CD4-positive, alpha-beta T cell treated with Interleukin-12 subunit alpha and Interleukin-12 subunit beta, for 1 hour (primary cell): ENCODE data around the gene PARD3B.
A peak's percentile ranks its signal among the peaks of the same experiment; 100 is the strongest.

ENCODE experiments used
- DNase-seq: peaks from one replicate; pipeline ENCODE4 v3.0.0-alpha.2; 2020

The PARD3B gene

DNA sequence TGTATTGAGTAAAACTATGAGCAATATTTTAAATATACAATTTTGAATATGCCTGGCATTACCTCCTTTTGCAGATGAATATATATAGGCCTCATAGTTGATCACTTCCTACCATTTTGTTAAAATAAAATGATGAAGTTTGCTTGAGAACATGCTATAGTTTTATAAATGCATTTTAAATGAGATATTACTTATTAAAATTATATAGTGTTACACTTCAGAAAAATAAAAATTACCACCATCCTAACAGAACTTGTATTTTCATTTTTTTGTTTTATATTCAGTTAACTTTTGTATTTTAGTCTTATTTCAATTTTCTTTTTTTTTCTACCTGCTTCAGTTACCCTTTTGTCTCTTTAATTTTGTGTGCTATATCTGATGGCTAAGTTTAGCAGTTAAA, 426.9 kb downstream of the PARD3B start:
- no peak for DNase-seq

DNA sequence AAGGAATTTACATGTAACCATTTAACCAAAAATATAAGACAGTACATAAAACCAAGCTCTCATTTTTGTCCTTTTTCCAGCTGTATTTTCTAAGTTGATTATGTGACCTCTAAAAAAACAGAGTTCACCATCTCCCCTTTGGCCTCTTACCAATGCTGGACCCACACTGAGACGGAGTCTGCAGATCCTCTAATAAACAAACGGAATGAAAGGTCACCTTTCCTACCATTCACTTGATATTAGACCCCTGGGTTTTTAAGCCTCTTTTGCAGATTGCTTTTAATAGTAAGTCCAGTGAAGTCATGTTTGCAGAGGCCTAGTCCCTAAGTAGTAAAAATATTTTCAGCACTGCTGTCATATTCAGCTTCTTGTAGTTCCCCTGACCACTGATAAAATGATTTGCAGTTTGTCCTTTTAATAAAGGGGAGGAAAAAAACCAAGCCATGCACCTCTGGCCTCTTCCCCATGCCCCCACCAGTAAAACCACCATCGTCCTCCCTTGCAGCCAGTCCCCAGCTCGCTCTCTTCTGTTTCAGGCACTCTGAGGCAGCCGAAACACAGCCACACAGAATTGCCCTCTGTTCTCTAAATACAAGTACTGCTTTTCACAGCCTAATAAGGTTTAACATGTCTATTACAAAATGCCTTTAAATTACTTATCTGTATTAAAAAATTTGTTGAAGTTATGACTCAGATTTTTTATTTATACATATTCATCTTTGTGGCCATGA, 427.5 kb downstream of the PARD3B start:
- DNase-seq, result no peak

DNA sequence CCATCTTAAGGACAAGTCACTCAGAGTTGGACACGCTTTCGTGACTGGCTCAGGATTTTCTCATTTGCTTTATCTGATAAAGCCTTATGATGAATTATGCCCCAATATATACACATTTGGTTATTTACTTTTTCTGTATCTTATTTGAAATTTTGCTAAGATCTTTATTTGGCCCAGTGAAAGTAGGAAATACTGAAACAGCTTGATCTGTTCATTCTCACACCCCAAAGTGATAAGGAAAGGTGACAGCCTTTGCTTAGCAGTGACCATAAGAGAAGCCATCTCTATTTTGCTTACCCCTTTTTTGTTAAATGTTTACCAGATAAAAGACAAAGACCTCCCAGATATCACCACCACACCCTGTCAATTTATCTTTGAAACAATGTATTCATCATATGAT, 428.3 kb downstream of the PARD3B start:
- no peak for DNase-seq

DNA sequence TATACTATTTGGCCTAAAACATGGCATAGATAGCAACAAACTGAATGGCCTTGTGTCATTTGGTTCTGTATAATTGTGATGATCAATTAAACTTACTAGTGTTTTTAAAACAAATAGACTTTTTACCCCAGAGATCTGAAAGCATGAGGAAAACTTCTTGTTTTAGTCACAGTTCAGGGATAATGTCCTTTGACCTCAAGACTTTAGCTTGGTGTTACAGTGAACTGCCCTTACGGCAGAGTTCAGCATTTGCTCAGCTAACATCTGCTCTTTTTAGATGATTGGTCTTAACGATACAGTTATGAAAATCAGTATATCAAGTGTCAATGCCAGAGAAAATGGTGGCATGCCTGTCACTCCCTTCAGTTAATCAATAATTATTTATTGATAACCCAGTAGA, 429.2 kb downstream of the PARD3B start:
- no peak for DNase-seq

DNA sequence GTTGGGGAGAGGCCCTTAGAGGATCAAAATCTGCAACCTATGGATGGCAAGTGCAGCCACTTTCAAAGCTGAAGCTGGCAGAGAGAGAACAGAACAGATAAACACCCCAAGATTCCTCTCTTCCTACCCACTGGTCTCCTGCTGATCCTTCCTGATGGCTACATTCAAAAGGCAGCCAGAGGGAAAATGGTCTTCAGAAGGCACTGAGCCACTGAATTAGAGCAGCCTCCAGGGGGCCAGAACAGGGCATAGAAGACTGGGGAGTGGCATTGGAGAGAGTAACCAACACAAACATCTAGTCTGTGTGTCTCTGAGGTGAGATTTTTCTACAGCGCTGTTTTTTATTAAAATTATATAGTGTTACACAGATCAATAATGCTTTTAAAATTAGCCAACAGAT, 432.6 kb downstream of the PARD3B start:
- no peak for DNase-seq

DNA sequence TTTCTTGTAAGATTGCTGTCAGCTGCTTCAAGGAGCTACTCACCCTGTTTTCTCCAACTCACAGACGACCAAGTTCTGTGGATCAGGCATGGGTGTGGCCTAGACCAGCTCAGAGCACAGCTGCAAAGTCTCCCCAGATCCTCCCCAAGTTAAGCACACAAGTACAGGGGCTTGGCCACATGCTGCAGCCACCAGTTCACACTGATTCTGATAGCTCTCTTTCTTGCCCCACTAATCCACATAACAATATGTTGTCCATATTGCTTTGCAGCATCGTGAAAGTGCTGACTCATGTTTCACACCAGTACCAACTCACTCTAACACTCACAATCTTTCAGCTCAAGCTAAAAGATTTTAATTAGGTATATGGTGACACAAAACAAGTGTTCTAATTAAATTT, 437.0 kb downstream of the PARD3B start:
- no peak for DNase-seq

DNA sequence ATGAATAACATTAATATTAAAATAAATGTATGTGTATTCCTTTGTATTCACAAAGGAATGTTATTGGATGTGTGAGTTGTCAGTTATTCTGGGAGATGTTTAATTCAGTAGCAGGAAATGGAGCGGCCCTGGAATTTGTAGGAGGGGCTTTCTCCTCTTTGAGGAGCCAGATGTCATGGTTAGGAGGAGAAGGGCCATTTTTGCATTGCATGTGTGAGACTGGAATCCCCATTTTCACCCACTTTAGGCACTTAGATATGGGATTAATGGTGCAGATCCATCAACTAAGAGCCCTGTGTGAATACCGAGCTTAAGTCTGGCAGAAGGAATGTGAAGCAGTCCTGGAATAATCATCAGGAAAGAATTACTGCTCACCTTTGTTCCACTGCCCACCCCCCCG, 439.2 kb downstream of the PARD3B start:
- no peak for DNase-seq

DNA sequence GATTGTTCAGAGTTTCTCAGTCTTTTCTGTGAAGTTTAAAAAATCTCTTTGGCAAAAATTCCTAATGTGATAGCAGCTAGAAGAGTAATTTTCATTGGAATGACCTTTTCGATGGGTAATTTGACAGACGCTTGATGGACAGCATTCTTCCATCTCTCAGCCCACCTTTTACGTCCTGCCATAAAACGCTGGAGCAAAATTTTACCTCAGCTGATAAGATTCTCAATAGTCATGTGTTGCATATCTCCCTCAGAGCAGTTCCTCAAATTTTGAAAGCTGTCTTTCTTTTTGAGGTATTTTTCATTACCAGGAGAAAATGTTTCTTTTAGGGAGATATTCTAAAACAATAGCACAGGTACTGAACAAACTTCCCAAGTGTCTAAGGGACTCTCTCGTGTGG, 441.4 kb downstream of the PARD3B start:
- DNase-seq, result no peak

DNA sequence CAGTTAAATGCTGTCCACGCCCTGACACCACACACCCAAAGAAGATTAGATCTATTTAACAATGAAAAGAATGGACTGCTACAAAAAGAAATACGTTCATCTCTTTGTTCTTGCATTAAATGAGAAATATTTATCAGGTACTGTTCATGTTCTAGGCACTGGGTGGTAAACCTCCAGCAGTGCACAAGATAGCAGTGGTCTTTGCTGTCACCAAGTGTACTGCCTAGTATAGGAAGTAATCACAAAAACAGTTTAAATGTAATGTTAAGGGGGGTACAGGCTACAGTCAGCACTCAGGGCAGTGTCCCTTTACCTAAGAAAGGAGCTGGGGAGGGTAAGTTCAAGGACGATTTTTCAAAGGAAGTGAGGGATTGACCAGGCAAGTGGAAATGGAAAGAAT, 443.6 kb downstream of the PARD3B start:
- DNase-seq, result no peak

DNA sequence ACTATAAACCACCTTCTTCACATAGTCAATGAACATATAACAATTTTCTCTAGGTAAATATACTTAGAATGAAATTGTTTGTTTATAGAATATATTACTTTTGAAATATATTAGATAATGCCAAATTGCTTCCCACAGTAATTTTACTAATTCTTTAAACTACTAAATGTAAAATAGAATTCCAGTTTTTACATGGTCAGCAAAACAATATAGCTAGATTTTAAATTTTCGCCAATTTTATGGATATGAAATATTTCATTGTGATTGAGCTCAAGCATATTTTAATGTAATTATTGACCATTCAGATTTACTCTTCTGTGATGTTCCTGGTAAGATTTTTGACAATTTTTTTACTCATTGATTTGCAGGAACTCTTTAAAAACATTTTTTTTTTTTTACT, 444.6 kb downstream of the PARD3B start:
- no peak for DNase-seq

DNA sequence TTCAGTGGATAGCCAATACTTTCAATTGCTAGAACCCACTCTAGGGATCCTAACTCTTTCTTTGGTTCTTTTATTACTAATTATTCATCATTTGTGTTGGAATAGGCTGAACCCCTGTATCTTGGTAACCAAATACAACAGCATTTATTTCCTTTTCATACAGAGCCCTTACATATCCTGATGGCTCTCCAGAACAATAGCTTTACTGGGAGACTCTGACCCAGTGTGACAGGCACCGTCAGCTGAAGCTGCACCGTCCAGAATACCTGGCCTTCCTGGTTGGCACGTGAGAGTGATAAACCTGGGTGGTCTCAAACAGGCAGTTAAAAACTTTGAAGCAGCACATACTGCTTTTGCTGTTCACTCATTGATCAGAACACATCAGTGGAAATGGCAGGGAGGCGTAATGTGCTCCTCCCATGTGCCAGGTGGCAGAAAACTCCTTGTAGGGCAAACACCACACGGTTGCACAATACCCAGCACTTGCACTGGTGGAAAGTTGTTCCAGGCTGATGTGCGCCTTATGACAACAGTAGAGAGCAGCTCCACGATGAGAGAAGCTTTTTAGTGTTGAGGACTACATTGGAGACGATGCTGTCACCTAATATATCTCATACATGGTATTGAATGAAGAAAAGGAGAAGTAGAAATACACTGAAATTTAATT, 456.2 kb downstream of the PARD3B start:
- DNase-seq, result no peak

DNA sequence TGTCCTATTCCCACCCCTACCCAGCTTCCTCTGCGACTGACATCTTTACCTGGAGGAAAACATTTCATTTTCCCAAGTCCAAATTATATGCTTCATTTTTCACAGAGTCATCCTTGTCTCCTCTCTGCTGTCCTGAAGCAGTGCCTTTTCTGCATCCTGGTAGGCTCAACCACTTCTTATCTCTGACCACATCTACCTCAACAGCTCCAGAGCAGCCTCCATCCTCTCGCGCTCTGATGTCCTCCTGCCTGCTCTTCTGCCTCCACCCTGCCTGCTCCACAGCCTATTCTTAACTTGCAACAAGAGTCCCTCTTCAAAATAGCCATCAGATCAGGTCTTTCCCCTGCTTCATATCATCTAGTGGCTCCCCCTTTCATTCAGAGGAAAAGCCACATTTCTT, 457.1 kb downstream of the PARD3B start:
- DNase-seq, result peak; percentile 26

DNA sequence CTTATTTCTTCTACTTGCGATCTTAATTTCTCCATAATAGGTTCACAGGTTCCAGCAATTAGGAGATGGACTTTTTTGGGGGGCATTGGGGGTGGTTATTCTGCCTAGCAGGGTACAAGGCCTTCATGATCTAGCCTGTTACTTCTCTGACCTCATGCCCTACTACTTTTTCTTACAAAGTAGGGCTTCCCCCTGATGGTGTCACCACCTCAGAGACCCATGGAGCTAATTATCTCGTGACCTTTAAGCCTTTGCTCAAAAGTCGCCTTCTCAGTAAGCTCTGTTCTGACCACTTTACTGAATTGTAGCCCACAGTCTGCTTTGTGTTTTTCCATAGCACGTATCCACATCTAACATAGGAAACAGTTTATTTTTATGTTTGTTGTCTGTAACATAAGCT, 458.0 kb downstream of the PARD3B start:
- DNase-seq, result no peak

DNA sequence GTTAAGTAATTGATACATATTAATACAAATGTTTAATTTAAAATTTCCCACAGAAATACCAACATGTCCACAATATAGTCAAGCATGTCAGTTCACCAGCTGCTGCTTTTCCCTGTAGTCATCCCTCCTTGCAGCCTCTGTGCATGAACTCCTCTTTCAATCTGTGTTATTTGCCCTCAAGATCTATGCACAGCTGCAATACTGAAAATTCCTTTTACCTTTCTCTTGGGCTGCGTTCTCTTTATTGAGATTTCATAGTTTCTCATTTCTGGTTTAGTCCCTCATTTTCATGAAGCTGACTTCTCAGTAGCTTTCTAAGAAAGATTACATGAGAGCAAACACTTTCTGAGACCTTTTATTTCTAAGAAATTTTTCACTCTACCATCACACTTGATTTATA, 464.9 kb downstream of the PARD3B start:
- DNase-seq, result no peak

DNA sequence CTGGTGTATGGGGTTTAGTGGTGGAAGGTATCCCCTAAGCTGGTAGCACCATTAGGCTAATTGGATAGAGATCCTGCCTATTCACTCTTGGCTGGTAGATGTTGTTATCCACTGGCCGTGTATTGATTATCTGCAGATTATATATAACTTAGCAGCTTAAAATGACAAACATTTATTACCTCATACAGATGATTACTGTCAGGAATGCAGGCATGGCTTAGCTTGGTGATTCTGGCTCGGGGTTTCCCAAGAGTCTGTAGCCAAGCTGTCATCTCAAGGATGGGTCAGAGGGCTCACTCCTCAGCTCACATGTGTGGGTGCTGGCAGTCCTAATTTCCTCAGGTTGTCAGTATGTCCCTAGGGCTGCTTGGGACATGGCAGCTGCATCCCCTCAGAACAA, 465.8 kb downstream of the PARD3B start:
- no peak for DNase-seq

DNA sequence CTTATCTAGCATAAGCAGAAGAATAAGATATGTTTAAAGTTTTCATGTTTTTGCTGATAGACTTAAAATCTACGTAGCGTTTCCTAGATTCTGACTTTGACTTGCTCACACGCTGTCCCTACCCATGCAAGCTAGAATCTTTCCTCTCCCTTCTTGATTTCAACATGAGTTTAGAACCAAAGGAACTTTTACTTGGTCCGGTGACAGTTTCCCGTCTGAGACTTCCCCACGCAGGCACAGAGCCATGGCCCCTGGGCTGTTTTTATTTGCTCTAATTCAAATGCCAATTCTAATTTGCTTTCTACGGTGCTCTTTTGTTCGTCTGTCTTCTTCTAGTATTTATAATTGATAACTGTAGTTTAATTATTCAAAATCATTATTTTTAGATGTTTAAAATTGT, 467.7 kb downstream of the PARD3B start:
- DNase-seq, result no peak

DNA sequence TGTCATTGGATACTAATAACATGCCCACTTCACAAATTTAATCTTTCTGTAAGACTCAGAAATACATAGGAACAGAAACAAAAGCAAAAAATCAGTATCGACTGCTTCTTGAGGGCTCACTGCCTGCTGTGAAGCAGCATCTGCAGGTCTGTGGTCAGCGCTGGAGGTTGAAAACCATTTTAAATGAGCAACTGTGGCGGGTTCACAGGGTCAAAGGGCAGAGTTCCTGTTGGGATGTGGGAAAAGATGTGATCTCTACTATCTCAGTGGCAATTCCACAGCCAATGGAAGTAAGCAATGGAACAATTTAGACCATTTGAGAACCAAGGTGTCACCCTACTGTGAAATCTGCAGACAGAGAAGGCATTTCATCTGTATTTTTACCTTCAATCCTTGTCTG, 468.3 kb downstream of the PARD3B start:
- no peak for DNase-seq

DNA sequence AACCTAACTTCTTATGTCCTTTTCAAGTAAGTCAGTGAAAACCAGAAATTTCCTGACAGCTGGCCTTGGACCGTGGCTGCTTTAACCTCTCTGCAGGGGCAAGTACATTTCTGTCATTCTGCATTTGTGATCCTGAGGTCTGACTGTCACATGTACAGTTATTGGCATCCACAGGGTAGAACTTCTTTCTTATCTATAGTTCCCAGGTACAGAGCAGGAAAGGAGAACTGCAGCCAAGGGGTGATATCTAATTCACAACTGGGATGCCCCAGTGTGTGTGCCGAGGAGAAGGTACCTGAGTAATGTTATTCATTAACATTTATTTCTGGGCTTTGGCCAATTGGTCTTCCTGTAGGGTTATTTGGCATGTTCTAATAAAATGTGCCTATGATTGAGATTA, 468.9 kb downstream of the PARD3B start:
- no peak for DNase-seq

DNA sequence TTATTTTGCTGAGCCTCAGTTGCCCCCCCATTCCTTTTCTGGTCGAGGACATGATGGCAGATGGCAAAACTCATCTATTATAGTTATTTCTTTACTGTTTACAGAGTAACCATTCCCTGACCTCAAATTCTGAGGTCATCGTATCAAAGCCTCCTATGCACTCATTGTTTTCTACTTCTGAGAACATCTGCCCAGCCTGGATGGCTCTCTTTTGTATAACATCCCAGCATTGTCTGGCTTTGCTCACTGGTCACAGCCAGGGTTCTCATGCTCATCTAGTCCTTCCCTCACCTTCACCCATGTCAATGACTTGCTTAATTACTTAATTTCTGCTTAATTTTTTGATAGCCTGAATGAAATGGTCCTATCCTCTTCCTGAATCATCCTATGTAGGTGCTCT, 472.1 kb downstream of the PARD3B start:
- no peak for DNase-seq

DNA sequence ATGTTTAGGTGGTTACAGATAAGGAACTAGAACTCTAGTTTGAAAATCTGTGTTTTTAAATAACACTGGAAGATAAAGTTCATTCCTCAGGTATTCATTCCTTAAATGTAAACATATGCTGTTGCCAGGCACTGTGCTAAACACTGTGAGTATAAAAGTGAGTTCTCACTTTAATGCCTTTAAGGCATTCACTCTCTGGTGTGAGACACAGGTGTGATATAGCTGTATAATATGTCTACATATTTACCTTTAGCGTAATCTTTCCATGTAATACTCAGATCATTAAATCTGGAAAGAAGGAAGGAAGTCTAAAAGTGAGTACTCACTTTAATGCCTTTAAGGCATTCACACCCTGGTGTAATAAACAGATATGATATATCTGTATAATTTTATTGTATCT, 472.6 kb downstream of the PARD3B start:
- no peak for DNase-seq

DNA sequence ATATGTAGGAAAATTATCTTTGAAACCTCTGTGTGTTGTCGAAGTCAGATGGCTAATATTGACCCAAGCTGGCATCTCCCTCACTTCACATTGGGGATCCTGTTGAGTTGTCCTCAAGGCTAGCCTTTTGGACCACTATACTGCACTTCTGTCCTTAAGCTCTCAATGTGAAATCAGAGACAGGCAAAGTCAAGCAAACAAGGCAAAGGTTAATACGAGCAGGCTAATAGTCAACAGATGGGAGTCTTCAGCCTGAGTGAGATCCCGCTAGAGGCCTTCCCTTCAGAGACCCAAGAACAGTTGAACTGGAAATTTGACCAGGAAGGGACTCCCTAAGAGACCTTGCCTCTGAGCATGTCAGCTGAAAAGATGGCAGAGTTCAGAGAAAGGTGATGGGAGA, 475.4 kb downstream of the PARD3B start:
- no peak for DNase-seq

DNA sequence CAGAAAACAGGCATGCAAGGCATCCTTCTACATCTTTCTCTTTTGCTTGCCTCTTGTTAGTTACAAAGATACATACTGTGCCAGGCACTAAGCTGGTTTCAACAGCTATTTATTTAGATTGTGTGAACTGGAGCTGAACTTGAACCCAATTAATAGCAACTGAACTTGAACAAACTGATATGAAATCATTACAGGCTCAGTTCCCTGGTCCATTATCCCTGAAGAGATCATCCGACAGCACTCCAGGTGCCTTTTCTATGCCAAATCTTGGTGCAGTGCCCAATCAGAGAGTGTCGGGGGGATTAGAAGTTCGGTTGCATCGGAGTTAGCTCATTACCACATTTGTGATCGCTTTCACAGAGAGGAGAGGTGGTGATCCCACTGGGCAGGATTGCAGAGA, 477.6 kb downstream of the PARD3B start:
- no peak for DNase-seq

DNA sequence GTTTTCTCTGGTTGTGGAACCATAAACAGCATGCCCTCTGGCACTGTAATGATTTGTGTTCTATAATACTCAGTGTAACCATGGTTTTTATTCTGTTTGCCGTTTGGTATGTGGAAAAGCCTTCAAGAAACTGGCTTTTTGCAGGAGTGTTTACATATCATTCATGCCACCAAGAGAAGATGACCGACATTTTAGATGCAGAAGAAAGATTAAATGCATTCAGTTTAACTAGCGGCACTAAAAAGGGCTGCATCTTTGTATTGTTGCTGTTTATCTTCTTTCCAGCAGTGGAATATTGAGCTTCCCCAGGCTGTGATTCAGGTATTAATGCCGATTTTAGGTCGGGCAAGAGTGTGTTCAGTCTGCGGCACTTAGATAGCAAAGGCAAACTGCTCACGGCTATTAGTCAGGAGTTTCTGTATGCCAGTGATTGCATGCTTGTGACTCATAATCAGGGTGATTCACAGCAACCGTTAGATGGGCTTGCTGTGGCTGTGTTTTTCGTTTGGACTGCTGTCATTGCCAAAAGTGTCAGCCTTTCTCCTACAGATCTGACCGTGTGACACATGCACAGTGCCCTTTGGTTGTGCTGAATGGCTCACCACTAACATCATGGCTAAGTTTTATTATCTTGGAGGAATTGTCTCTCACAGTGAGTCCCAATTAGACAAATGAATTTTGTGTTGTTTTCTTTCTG, 479.7 kb downstream of the PARD3B start:
- peak; percentile 3 for DNase-seq

DNA sequence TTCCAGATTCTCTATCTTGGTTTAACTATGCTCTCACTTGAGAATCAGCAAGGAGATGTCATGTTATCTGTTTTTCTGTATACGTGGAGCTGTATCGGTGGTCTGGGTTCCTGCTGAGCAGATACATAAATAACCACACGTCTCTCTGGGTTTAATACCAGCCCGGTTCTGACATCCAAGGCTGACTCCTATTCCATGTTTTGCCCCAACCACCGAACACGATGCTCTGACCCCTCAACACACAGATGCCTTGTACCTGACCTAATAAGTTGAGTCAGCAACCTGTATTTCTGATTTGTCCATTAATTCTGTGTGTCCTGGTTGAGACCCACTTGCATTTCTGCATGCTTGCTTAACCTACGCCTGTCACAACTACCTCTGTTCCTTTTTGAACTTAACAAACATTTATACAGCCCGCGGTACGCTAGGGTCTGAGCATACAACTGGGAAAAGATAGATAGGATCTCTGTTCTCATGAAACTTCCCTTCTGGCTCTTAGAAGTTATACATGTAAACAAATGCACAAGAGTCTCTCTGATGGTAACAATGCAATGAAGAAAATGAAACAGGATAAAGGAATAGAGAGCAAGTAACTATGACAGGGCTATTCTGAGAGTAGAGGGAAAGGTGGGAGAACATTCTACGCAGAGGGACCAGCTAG, 480.4 kb downstream of the PARD3B start:
- no peak for DNase-seq
